ENCODE data around the gene THAP11.

DNA sequence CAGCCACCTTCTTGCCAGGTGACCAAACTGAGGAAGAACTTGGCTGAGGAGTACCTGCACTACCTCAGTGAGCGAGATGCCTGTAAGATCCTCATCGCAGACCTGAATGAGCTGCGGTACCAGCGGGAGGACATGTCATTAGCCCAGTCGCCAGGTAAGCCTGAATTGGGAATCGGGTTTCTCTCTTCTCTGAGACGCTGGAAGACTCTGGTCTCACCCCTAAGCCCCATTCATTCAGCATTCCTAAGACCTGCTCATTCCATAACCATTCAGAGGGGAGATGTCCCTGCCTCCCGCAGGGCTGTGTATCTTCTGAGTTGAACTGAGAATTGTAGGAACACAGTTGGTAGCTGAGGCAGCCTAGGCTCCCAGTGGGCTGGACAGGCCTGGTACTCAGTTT is 17.0 kb upstream of the THAP11 start:
- TF ChIP-seq REST (IDR thresholded peaks at IDR 0.05; ENCODE audit: insufficient replicate concordance, low read depth) (no peak), POLR2AphosphoS5 (IDR thresholded peaks at IDR 0.05; ENCODE audit: low read depth) (no peak), SPI1 (IDR thresholded peaks at IDR 0.05; ENCODE audit: borderline replicate concordance, low read depth) (no peak), GABPA (IDR thresholded peaks at IDR 0.05; ENCODE audit: low read depth) (no peak)
- TF ChIP-seq, protein P1, sequence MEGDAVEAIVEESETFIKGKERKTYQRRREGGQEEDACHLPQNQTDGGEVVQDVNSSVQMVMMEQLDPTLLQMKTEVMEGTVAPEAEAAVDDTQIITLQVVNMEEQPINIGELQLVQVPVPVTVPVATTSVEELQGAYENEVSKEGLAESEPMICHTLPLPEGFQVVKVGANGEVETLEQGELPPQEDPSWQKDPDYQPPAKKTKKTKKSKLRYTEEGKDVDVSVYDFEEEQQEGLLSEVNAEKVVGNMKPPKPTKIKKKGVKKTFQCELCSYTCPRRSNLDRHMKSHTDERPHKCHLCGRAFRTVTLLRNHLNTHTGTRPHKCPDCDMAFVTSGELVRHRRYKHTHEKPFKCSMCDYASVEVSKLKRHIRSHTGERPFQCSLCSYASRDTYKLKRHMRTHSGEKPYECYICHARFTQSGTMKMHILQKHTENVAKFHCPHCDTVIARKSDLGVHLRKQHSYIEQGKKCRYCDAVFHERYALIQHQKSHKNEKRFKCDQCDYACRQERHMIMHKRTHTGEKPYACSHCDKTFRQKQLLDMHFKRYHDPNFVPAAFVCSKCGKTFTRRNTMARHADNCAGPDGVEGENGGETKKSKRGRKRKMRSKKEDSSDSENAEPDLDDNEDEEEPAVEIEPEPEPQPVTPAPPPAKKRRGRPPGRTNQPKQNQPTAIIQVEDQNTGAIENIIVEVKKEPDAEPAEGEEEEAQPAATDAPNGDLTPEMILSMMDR (IDR thresholded peaks at IDR 0.05; ENCODE audit: insufficient read depth, low read length) = no peak

Measured in HL-60 (cell line).